COLO668 (cell line): ENCODE measurements around the gene FLYWCH1.
A peak's percentile ranks its signal among the peaks of the same experiment; 100 is the strongest.

Experiments
- DNase-seq: peaks from one replicate; lab custom pipeline; 2025; ENCODE audit not compliant: unreplicated experiment; lab: John Stamatoyannopoulos, UW

The FLYWCH1 gene, protein sequence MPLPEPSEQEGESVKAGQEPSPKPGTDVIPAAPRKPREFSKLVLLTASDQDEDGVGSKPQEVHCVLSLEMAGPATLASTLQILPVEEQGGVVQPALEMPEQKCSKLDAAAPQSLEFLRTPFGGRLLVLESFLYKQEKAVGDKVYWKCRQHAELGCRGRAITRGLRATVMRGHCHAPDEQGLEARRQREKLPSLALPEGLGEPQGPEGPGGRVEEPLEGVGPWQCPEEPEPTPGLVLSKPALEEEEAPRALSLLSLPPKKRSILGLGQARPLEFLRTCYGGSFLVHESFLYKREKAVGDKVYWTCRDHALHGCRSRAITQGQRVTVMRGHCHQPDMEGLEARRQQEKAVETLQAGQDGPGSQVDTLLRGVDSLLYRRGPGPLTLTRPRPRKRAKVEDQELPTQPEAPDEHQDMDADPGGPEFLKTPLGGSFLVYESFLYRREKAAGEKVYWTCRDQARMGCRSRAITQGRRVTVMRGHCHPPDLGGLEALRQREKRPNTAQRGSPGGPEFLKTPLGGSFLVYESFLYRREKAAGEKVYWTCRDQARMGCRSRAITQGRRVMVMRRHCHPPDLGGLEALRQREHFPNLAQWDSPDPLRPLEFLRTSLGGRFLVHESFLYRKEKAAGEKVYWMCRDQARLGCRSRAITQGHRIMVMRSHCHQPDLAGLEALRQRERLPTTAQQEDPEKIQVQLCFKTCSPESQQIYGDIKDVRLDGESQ

DNA sequence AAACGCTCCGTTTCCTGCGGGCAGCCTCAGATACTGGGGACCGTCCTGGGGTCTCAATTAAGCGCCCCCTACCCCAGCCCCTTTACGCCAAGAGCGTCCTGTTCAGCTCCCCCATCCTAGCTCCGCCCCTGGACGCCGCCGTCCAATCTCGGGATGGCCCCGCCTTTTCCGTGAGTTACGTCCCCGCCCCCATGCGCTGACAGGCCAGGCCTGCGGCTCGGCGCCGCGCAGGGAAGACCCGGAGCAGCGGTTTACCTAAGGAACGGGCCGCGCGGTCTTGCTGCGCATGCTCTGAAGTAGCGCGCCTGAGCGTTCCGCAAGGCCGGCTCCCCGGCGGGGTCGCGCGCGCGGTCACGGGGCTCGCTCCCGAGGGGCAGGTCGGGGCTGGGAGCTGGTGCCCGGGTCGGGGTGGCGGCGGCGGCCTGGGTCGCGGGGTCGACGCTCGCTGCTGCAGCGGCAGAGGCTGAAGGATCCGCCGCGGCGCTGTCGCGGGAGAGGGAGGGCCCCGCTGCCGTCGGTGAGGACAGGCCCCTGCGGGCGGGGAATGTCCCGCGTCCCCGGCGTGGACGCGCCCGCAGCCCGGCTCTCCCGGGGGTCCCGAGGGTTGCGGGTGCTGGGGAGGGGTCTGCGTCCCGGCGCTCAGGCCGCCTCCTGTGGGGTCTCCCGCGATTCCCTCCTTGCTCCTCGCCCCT lies at the start of gene FLYWCH1:
FLYWCH1 (plus strand) TSS at position 294 of the 692 bp plus-strand sequence. CDS start 17,755 bp downstream, outside the sequence.
- peak; percentile 99 for DNase-seq

GRCh38 chr16:2865651-2866050 lies 46.1 kb upstream of the FLYWCH1 start:
- DNase-seq, result no peak

DNA sequence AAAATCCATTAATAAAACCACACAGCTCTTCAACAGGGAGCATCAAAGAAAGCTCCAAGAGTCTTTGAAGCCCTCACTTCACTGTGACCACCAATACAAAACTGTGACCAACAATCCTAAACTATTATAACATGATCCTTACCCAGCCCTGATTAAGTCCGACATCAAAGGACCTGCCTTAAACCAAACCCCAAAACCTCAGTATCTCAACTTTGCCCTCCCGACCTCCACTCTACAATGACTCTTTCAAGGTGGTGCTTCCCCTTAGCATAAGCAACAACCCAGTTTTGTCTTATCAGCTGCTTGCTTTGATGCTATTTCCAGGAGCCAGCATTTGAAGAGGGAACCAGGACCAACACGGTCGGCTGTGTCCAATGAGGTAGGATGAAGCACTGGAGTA lies 45.3 kb upstream of the FLYWCH1 start:
- DNase-seq, result no peak

DNA sequence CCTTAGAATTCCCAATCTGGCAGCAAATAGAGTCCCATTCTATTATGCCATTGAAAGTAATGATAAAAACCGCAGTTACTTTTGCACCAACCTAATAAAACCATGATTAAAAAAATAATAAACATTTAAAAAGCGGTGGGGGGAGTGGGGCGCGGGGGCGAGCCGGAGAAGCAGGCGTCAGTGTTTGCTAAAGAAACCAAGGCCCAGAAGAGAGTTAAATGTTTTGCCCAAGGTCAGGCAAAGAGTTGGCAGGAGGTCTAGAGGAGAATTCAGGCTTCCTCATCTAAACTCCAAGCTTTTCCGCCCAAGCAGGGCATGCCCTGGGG lies 44.1 kb upstream of the FLYWCH1 start:
- no peak for DNase-seq

DNA sequence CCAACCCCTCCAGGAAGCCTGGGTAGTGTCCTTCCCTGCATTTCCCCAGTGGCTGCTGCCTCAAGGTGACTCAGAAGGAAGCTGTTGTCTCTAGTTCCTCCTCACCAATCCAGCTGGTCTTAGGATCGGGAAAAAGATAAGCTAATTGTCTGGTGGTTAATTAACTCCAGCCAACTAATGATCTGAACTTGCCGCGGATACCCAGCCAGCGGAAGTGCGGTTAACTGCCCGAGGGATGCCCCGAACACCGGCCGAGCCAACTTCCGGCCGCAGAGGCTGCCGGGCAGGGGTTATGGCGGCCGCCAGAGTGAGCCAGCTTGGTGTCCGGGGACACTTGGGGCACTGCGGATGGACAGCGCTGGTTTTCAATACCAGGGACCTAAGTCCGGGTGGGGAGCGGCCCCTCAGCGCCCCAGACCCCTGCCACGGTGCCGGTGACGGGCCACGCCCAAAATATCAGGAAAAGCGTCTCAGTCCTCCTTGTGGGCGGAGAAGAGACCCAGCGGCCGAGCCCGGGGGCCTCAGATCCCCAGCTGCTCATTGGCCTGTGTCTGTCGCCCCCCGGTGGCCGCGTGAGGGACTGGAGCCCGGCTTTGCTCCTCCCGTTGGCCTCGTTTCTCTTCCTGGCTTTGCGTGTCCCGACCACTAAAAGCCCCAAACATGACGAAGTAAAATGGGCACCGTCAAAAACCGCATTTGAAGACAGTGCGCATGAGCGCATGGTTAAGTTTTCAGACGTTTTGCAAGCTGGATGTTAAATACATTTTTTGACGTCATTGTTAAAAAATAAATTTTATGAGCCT lies 43.5 kb upstream of the FLYWCH1 start:
- peak; percentile 93 for DNase-seq

DNA sequence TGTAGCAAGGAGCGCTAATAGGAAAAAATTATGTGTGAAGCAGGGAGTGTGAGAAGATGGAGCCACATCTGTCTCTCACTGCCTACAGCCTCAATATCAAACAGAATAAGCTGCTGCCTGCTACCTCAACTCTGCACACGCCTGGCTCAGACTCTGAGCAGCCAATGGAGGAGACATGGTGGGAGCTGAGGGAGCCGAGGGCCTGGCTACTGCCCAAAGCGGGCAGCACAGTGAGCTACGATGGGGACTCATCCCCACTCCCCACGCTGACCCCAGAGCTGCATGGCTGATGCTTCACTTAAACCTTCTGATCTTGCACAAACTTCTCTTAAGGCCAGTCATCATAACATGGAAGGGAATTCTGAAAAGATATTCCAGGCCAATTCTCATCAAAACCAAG lies 39.8 kb upstream of the FLYWCH1 start:
- no peak for DNase-seq

- DNase-seq, result no peak
Observed at GRCh38 chr16:2874032-2874911, 37.5 kb upstream of the FLYWCH1 start.

DNA sequence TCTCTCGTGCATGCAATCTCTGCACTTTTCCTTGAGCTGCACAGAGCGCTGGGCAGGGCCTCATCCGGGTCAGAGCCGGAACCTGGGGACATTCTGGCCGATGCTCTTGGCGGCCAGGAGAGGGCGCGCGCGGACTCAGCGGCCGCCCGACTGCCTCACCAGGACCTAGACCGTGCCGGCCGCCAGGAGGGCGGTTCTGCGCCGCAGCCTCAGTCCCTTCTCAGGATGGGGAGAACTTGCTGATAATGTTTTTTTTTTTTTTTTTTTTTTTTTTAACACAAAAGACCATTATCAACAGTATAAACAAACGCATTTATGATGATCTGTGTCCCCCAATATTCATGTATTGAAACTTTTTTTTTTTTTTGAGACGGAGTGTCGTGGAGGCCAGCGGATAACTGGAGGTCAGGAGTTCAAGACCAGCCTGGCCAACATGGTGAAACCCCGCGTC lies 36.8 kb upstream of the FLYWCH1 start:
- DNase-seq, result peak; percentile 77

GRCh38 chr16:2879854-2880508 lies 31.8 kb upstream of the FLYWCH1 start:
- DNase-seq, result no peak

DNA sequence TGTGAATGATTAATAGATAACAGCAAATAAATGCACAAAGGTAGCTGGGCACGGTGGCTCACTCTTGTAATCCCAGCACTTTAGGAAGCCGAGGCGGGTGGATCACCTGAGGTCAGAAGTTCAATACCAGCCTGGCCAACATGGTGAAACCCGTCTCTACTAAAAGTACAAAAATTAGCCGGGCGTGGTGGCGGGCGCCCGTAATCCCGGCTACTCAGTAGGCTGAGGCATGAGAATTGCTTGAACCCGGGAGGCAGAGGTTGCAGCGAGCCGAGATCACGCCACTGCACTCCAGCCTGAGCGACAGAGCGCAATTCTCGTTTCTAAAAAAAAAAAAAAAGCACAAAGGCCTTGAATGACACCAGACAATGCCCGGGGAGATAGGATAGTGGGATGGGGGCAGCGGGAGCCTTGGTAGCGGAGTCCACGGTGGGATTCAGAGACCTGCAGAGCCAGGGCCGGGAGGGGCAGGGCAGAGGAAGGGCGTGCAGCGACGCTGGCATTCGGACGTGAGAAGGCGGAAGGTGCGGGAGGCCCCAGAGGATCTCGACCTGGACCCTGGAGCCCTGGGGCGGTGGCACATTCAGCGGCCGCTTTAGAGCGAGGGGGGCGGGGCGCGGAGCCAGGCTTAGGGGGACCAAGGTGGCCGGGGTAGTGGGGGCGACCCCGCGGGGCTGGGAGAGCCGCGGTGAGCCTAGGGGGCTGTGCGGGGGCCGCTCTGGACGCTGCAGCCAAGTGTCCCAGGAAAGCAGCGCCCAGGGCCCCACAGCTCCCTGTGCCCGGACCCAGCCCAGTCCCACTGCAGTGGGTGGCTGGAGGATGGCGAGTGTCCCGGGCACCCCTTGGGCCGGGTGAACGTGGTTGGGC lies 29.7 kb upstream of the FLYWCH1 start:
- peak; percentile 49 for DNase-seq

DNA sequence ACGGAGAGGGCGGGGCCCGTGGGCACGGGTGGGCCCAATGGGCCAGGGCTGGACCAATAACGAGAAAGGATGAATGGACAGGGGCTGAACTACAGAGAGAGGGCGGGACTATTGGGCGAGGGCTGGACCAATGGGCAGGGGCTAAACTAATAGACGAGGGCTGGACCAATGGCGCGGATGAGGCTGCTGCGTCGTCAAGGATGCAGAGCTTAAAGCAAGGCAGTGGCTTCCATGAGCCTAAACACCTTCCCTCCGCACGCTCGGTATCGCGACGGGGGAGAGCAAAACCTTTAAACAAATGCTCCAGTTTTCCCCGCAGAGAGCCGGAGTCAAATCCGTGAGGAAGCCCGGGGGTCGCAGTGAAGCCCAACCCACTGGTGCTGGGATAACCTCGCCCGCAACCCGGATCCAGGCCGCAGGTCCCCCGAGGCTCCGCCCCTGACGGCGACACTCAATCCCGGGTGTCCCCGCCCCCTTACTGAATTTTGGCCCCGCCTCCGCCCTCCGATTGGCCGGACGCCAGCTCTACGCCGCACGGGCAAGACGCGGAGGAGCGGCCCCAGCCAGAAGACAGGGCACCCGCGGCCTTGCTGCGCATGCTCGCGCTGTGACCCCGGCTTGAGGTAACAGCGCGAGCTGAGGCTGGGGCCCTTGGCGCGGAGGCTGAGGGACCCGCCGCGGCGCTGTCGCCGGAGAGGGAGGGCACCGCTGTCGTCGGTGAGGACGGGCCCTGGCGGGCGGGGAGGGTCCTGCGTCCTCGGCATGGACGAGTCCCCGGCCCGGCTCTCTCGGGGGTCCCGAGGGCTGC lies 28.9 kb upstream of the FLYWCH1 start, which contains the start of gene FLYWCH2:
FLYWCH2 (plus strand) TSS at position 566 of the 808 bp plus-strand sequence. CDS start 13,235 bp downstream, outside the sequence.
- peak; percentile 96 for DNase-seq

DNA sequence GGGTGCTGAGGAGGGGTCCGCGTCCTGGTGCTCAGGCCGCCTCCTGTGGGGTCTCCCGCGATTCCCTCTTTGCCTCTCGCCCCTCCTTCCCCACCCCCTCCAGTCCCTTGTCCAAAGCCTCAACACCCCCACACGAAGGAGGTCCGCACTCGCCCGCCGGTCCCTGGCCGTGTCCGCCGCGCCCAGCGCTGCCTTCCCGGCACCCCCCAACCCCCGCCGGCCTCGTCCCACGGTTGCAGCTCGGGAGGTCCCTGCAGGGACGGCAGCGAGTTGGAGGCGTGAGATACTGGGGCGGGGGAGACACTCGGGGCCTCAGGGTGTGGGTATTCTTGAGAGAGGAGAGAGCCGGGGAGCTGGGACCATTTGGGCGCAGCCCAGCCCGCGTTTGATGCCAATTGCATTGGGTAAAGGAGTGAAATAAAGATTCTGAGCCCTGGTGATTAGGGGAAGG lies 28.2 kb upstream of the FLYWCH1 start:
- peak; percentile 33 for DNase-seq

DNA sequence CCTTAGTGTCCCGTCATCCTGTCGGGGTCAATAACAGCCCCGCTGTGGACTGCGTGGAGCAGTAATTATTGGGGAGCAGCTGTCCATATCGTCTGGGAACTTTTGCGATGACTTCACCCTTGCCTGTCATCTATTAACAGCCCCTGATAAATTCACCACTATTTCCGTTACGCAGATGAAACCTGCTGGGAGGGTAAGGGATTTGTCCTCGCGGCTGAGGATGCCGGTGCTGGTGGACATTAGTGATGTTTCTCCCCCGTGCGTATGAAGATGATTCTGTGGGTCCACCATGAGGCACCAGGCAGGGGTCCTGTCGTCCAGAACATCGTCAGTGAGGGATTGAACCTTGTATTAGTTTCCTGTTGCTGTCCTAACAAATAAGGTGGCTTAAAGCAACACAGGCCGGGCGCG lies 27.7 kb upstream of the FLYWCH1 start:
- DNase-seq, result no peak

GRCh38 chr16:2894231-2894630 lies 17.5 kb upstream of the FLYWCH1 start:
- DNase-seq, result no peak

DNA sequence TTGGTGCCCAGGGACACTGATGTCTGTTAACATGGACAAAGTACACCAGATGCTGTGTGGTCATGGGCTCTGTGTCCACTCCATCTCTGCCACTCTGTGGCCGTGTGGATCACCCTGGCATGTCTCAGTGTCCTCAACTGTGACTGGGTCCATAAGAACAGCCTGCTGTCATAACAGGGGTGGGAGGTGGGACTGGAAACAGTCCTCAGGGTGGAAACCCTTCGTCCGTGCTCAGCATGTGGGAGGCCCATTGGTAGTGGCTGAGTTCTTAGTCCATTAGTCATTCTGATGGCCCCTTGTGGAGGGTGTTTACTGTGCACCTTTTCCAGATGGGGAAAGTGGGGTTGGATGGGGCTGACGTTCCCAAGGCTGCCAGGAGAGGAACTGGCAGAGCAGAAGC lies 15.9 kb upstream of the FLYWCH1 start:
- no peak for DNase-seq

- DNase-seq, result no peak
Observed at GRCh38 chr16:2896480-2897010, 15.2 kb upstream of the FLYWCH1 start.

DNA sequence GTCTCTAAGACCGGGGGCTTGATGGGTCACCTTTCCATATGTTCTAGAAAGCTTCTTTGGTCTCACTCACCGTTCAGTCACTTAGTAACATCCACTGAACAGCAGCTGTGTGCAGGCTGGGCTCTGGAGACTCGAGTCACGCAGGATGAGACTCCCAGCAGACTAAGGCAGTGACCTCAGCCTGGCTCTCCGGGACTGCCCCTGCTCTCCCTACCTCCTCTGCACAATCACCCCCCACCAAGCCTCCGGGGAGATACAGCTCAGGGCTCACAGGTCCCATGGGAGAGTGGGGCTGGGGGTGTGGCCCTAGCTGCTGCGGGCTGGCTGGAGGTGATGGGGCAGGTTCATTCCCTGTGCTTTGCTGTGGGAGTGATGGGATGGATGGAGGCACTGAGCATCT lies 14.6 kb upstream of the FLYWCH1 start:
- DNase-seq, result no peak
